NCI-H1092 (cell line): ENCODE results near the gene FARP1.

Experiments
- DNase-seq: peaks from one replicate; lab custom pipeline; 2025; lab: John Stamatoyannopoulos, UW

FARP1 gene

GRCh38 chr13:98173431-98174152 lies 30.7 kb downstream of the FARP1 start:
- no peak for DNase-seq

- DNase-seq: no peak
Measured at GRCh38 chr13:98174307-98174706, 31.4 kb downstream of the FARP1 start.

- no peak for DNase-seq
Measured at GRCh38 chr13:98175043-98175442, 32.1 kb downstream of the FARP1 start.

- DNase-seq: no peak
Measured at GRCh38 chr13:98175823-98176222, 32.9 kb downstream of the FARP1 start.

- no peak for DNase-seq
Measured at GRCh38 chr13:98176777-98177608, 34.1 kb downstream of the FARP1 start, which contains the start of gene RNF113B. TSS of gene RNF113B (minus strand) at chr13:98177269. CDS start at chr13:98177236, 33 bp downstream.

GRCh38 chr13:98180092-98180491 lies 37.2 kb downstream of the FARP1 start:
- no peak for DNase-seq

- DNase-seq: no peak
Measured at GRCh38 chr13:98181111-98181815, 38.4 kb downstream of the FARP1 start.

GRCh38 chr13:98182153-98182552 lies 39.3 kb downstream of the FARP1 start:
- no peak for DNase-seq

GRCh38 chr13:98182589-98182988 lies 39.7 kb downstream of the FARP1 start:
- DNase-seq: no peak

GRCh38 chr13:98184792-98185191 lies 41.9 kb downstream of the FARP1 start:
- DNase-seq: no peak

- DNase-seq: no peak
Measured at GRCh38 chr13:98187155-98187964, 44.5 kb downstream of the FARP1 start.

- DNase-seq: no peak
Measured at GRCh38 chr13:98187965-98188261, 45.0 kb downstream of the FARP1 start.

GRCh38 chr13:98188544-98189166 lies 45.8 kb downstream of the FARP1 start:
- no peak for DNase-seq

- no peak for DNase-seq
Measured at GRCh38 chr13:98189841-98190505, 47.1 kb downstream of the FARP1 start.

GRCh38 chr13:98190889-98191444 lies 48.1 kb downstream of the FARP1 start:
- no peak for DNase-seq

GRCh38 chr13:98192008-98192407 lies 49.1 kb downstream of the FARP1 start:
- DNase-seq: no peak

- no peak for DNase-seq
Measured at GRCh38 chr13:98195054-98195791, 52.3 kb downstream of the FARP1 start.

- DNase-seq: no peak
Measured at GRCh38 chr13:98198683-98199082, 55.8 kb downstream of the FARP1 start.

GRCh38 chr13:98199480-98199879 lies 56.6 kb downstream of the FARP1 start:
- DNase-seq: peak; percentile 28
